Fibroblast of gingiva (primary cell): Measurements from ENCODE around the gene NSUN6.
A peak's percentile ranks its signal among the peaks of the same experiment; 100 is the strongest.

ENCODE experiments used
- DNase-seq: peaks from one replicate; pipeline ENCODE4 v3.0.0-alpha.2; 2011; ENCODE audit warnings: low read depth

Gene NSUN6, protein sequence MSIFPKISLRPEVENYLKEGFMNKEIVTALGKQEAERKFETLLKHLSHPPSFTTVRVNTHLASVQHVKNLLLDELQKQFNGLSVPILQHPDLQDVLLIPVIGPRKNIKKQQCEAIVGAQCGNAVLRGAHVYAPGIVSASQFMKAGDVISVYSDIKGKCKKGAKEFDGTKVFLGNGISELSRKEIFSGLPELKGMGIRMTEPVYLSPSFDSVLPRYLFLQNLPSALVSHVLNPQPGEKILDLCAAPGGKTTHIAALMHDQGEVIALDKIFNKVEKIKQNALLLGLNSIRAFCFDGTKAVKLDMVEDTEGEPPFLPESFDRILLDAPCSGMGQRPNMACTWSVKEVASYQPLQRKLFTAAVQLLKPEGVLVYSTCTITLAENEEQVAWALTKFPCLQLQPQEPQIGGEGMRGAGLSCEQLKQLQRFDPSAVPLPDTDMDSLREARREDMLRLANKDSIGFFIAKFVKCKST

DNA sequence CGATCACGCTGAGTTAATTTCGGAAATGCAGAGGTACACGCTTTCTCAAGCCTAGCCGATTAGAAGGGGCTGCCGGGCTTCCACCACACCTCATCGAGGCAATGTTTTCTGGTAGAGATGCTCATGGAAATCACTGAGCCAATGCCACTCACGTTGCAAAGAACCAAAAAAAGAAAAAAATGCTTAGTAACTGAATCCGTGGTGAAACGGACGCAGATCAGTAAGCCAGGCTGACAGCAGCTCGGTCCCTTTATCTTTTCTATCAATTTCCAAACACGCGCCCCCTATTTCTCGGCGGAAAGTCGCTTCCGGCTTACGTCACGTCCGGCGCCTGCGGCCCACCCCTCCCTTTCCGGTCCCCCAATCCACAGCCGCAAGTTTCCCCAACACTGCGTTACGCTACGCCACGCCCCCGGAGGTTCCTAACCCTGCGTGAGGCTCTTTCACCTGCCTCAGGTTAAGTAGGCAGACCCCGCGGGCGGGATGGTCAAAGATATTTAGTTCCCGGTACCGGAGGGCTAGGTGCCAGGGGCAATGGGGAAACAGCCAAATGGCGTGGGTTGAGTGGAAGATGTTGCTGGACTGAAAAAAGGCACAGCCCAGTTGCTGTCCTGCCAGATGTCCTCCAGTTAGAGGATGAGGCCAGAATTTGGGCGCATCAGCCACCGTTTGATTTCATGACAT lies at the start of gene NSUN6:
Gene NSUN6, minus strand, starts transcription at position 264 of the 684 bp plus-strand sequence. CDS start 384 bp downstream, outside the sequence.
- peak; percentile 86 for DNase-seq

DNA sequence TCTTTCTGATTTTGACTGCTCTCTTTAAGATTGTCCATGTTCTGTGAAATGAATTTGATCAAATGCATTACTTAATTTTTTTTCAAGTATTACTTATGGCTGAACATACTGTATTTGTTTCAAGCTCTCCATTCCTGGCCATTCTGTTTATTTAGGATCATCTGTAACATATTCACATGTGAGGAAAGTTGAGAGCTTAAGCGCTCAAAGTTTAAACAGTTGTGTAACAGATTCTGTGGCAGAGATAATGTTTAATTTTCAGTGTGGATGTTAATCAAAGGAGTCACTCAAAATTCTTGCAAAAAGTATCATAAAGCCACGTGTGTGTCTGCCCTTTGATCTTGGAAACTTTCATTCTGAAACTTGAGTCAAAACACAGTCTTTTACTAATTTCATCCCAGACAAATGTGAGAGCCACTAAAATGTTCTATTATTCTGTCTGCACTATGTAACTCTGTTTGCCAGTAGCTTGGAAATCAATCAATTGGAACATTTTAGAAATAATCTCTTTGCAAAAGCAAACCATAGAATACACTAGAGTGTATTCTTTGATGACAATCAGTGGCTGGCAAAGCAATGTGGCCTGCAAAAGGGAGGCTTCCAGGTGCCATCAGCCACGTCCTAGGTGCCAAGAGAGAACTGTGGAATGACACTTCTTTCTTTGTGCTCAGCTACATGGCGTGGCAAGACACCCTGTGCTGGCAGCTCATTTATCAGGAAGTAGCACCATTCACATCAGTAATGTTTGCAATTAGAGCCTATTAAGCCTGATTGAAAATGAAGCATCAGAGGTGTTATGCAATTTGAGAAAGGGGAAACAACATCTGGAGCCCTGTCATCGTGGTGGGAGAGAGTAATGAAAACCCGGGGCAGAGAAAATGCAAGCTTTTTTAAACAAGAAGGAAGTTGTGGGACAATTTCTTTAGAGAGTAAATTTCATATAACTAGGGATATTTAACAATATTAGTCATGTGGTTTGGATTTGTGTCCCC lies 48.8 kb upstream of the NSUN6 start:
- peak; percentile 28 for DNase-seq

DNA sequence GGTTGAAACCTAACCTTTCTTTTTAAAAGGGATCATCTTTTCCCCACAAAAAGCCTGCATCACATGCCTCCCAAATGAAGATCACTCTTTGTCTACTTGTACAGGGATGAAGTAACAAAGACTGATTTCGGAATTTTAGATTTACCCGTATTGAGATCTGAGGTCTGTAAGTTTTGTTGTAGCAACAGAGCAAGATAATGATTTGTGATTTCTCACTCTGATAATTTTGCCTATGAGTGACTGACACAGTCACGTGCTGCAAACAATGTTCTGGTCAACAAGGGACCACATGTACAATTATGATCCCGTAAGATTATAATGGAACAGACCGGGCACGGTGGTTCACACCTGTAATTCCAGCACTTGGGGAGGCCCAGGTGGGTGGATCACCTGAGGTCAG lies 39.2 kb upstream of the NSUN6 start:
- no peak for DNase-seq

DNA sequence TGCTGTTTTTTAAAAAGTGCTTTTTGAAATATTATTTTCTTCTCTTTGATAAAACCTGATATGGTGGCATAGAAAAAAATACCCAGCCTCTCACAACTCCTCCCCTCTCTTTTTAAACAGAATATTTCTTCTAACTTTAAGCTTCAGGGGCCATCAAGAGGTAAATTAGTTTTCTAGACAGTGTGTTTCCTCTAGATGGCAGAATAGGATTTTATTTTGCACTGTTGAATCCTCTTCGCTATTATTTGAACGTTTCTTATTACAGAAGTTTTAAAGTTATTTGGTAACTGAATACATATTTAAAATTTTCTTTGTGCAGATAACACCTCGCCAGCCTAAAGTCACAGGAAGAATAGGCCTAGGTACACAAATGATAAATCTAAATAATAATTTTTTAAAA lies 38.1 kb upstream of the NSUN6 start:
- DNase-seq: peak; percentile 30

DNA sequence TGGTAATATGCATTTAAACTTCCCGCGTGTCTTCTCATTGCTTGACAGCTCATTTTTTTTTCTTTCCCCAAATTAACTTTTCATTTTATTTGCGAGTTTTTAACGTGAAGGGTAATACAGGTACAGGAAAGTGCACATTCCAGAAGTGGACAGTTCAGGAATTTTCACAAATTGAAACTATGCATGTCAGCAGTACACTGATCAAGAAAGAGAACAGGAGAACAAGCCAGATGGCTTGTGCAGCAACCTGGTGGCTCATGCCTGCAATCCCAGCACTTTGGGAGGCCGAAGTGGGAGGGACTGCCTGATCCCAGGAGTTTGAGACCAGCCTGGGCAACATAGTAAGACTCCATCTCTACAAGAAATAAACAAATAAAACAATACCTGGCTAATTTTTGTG lies 36.3 kb upstream of the NSUN6 start:
- no peak for DNase-seq

DNA sequence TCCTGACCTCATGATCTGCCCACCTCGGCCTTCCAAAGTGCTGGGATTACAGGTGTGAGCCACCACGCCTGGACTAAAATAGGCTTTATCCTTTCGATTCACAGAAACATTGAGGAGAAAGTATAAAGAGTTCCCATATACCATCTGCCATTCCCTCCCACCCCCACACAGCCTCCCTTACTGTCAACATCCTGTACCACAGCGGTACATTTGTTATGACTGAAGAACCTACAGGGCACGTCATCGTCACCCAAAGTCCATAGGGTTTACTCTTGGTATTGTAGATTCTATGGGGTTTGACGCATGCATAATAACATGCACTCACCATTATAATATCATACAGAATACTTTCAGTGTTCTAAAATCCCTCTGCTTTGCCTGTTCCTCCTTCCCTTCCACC lies 35.8 kb upstream of the NSUN6 start:
- no peak for DNase-seq

DNA sequence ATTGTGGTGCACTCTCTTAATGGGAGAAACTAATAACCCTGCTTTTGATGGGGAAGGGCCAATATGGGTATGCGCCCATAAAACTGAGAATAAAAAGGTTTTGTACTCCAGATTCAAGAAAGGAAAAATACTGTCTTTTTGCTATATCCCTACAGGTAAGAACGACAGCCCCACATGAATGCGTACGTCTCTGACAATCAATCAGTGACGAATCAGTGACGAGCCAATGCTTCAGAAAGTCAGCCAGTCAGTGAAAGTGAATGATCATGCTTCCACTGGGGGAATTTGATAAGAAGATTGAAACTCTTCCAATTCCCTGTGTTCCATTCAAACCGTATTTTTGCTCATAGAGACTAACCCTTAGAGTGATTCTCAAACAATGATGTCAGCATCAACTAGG lies 34.2 kb upstream of the NSUN6 start:
- DNase-seq: no peak

DNA sequence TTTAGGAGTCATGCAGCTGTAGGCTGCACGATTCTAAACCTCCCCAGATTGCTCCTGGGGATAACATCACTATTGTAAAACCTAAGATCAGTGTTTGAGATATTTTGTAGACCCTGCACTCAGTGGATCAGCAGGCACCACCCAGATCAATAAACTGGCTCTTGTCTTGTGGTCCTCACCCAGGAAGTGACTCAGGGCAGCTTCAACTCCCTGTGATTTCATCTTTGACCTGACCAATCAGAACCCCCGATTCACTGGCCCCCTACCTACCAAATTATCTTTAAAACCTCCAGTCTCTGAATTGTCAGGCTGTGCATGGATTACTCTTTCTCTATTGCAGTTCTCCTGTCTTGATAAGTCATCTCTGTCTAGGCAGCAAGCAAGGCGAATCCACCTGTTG lies 33.6 kb upstream of the NSUN6 start:
- no peak for DNase-seq

DNA sequence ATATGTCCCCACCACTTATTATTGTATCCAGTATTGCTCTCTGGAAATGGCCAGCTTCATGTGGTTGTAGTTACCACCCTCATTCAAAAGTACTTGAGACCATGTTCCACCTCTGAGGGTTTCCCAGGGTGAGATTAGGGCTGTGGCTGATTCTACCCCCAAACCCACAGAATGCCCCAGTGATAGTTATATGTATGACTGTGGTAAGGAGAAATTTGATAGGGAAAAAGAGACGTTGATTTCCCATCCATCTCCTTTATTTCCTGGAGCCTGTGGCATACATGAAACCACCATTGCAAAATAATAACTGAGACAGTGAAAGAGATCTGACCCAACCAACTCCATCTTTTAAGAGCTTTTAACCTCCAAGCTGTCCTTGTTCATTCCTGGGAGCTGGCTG lies 33.0 kb upstream of the NSUN6 start:
- no peak for DNase-seq

DNA sequence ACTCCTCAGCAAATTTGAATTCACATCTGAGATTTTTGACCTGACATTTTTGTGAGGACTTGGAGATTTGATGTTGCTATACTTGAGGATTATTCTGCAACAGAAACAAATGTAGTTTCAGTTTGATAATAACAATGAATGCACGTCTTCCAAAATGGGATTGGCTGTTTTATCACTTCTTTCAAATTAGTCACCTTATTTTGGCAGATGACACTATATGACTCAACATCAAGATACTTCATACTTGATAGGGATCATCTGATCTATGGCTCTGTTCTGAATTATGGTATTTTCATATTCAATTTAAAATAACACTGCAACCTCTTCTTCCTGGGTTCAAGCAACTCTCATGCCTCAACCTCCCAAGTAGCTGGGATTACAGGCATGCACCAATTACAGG lies 32.0 kb upstream of the NSUN6 start:
- peak; percentile 46 for DNase-seq

DNA sequence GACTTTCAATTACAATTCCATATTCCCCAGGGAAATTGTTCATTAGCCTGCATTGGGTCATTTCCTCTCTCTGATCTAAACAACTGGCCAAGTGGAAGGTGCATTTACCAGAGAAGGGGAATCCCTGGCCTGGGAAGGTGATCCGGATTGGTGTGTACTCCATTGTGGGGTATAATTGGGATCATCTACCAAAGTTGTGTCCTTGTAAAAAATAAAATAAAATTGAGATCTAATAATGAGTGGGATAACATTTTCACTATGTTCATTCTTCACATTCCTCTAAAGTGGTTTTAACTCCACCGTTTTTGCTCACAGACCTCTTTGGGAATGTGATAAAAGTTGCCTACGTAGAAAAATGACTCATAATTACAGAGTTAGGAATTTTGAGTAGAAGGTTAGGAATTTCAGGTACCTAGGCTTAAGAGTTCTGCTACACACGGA lies 30.6 kb upstream of the NSUN6 start:
- DNase-seq: no peak

DNA sequence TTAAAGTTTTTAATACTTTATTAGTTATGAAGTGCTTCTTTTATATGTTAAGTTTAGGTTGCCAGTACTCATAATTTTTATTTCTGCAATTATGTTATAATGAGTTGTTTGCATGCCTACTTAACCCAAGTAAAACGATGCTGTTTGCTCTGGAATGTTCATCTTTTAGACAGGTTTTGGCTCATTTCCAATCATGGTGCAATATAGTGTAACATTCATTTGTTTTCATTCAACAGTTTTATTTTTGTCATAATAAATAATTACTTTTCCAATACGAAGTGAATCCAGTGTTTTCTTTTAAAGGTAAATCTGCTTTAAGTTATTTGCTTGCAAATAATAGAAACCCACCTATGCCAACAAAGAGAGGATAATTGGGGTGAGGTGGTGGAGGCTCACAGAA lies 30.0 kb upstream of the NSUN6 start:
- peak; percentile 63 for DNase-seq

DNA sequence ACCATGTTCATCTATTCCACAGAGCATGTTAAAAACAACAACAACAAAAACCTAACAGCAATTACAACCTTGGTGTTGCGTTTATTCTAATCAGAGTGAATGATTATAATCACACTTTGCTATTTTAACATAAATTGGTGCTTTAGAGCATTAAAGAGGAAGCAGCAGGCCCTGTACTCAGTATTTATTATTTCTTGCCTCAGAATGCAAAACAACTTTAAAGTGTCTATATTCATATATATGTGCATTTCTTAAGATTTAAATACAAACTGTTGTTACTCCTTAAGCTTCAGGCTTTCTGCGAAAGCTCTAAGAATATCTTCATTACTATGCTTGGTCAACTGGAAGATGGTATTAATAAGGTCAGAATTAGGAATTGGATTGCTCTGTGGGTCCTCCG lies 29.4 kb upstream of the NSUN6 start:
- DNase-seq: no peak

DNA sequence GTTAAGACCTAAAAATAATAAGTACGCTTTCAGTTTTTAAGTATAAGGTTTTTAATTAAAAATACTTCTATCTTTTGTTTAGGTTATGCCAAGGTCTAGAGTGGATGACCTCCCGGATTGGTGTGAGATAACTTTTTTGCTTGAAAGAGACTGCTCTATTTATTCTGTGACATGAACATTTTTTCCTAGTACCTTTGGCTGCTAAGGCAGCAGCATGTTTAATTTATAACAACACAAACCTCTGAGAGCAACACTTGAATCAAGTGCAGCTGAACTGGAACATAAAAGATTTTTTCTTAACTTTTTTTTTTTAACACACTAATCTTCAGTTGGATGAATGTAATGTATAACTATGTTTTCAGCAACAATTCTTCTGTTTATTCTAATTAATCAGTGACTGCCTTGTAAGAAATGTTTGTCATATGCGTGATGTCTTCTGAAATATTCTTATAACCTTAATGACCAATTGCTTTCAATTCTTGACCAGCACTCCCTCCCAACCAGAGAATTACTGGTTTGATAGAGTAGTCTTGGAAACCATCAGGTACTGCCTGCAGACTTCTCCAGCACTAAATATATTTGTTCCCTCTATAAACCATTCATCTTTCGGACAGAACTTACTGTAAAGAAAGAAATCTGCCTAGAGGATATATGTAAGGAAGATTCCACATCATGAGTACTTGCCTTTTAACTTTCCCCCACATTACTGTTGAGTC lies 23.9 kb upstream of the NSUN6 start:
- DNase-seq: no peak

DNA sequence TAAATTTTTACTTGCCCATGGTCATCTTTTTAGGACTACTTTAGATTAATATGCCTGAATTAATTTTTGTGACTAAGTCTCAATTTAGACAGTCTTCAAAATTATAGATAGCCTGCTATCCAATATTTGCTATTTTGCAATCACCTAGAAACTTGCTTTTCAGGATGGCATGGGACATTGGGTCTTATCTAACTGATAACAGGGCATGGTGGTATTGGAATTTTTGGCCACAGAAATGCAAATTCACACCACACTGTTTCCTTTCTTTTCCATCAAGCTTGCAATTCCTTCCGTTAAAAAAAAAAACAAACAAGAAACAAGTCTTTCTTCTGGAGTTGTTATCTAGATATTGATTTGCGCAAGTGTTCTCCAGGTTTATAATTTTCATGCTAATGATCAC lies 16.6 kb upstream of the NSUN6 start:
- DNase-seq: no peak

DNA sequence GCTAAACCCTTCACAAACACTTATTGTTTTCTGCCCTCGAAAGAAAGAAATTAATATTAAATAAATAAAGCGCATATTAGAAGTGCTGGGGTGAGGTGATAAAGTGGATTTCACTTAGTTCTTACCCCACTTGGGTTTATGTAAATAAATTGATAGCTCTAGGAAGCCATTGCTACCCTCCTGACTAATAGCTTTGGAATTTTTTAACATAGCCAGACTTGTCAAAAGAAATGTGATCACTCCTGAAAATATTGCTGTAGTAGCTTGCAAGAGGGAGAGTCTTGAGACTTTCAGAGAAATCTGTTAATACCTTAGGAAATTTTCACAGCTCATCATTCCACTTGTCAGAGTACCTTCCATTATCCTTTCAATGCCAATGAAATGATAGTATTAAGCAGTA lies 15.4 kb upstream of the NSUN6 start:
- peak; percentile 67 for DNase-seq

DNA sequence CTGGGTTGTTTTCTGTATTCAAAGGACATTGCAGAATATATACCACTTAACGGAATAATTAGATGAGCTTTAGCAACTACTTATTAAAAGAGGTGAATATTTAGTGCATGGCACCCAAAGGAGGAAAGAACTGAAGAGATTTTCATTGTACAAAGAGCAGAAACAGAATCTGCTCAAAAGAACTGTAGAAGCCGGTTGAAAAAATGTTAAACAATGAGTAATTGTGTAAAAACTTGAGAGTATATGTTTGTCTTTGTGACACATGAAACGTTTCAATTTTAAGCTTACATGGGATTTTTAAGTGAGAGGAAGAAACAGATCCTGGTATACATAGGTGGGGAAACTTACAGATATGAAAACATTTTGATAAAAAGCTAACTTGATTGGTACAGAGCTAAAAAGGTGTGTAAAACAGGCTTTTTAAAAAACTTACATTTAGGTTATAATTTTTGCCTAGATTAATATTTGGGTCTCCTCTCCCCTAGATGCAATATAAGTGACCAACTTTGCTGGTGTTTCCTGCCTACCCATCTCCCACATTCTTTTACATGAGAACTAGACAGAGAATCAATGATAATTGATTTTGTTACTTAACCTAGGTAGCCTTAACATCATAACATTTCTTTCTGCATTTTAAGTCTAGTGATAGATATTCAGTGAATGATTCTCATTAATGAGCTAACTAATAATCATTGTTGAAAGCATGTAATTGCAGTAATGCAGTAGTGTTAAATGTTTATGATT lies 14.6 kb upstream of the NSUN6 start:
- DNase-seq: no peak

DNA sequence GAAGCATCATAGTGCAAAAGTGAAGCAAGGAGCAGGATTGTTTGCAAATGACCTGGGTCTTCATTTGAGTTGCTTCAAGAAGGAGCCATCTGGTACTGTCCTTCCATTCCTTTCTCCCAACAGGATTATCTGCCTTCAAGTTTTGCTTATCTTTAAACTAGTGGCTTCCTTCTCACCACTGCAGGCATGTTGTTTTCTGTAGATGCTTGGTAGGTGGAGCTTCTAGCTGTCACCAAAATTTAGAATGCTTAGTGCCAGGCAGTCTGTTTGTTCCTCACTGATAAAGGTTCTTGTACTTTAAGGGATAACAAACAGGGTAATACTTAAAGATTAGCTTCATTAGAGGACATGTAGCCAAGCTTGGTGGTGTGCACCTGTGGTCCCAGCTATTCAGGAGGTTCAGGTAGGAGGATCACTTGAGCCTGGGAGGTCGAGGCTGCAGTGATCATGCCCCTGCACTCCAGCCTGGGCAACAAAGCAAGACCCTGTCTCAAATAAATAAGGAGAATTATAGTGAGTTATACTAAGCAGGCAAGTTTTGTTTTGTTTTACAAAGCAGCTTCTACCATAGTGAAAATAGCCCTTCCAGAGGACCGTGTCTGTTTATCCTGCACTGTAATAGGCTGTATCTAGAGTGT lies 13.6 kb upstream of the NSUN6 start:
- no peak for DNase-seq

DNA sequence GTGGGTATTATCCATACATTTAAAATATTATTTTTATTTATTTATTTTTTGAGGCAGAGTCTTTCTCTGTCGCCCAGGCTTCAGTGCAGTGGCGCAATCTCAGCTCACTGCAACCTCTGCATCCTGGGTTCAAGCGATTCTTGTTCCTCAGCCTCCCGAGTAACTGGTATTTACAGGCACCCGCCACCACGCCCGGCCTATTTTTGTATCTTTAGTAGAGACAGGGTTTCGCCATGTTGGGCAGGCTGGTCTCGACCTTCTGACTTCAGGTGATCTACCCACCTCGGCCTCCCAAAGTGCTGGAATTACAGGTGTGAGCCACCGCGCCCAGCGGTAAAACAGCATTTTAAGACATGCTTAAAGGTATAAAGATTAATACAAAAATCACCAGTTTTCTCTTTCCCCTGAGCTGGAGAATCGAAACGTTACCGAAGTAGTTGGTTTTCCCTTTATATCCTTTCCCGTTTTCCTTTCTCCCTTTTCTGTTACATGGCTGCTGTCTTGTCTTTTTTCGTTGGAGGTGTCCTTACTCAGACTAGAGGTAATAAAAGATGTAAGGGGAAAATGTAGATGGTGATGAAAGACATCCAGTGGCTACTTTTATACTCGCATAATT lies 9.5 kb upstream of the NSUN6 start:
- no peak for DNase-seq
